Measurements from ENCODE around the gene CD300LB. TPM values are rescaled to one million over a fixed set of nuclear protein-coding genes. Genes with fewer than 3 reads are reported as not detected.

Gene CD300LB
- total RNA-seq, 1 donor from 2014 or later, result not detected

DNA sequence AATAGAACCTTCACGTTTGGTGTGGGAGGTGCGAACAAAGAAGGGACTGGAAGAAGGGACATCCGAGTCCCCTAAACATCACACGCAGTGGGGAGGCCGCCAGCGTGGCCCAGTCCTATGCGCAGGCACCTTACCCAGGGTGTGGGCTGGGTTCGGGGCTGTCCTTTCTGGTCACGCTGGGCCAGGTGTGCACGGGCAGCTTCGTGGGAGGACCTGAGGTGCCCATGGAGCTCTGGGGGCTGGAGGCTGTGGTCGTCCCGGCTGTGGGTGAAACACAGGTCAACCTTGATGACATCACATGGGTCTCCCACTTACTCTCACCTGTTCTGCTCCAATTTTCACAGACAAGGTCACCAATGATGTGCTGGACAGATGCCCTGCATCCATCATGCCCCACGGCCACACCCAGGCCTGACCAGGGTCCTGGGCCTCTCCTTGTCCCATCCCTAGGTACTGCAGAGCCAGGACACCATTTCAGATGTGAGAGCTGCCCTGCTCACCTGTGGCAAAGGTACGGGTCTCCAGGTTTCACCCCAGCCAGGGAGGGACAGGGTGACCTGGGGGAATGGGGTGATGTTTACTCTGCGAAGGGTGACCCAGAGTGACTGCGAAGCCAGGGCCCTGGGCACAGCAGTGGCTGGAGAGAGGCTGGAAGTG is 11.6 kb upstream of the CD300LB start:
- Mint-ChIP-seq H3K36me3 (no peaks in the 10 kb centered on the region), H3K4me3 (no peak overlapping the region), H3K27ac (no peak overlapping the region), H3K4me1 (no peaks in the 10 kb centered on the region), H3K9me3 (no peaks in the 10 kb centered on the region), H3K27me3 (ENCODE audit: low read depth) (peaks cover 29% of the 10 kb centered on the region)
- DNase-seq (ENCODE audit: low spot score in 2 of 2, unreplicated experiment in 2 of 2), result no peak
- TF ChIP-seq, protein P1, sequence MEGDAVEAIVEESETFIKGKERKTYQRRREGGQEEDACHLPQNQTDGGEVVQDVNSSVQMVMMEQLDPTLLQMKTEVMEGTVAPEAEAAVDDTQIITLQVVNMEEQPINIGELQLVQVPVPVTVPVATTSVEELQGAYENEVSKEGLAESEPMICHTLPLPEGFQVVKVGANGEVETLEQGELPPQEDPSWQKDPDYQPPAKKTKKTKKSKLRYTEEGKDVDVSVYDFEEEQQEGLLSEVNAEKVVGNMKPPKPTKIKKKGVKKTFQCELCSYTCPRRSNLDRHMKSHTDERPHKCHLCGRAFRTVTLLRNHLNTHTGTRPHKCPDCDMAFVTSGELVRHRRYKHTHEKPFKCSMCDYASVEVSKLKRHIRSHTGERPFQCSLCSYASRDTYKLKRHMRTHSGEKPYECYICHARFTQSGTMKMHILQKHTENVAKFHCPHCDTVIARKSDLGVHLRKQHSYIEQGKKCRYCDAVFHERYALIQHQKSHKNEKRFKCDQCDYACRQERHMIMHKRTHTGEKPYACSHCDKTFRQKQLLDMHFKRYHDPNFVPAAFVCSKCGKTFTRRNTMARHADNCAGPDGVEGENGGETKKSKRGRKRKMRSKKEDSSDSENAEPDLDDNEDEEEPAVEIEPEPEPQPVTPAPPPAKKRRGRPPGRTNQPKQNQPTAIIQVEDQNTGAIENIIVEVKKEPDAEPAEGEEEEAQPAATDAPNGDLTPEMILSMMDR (IDR thresholded peaks at IDR 0.05; ENCODE audit: unreplicated experiment), result no peak

DNA sequence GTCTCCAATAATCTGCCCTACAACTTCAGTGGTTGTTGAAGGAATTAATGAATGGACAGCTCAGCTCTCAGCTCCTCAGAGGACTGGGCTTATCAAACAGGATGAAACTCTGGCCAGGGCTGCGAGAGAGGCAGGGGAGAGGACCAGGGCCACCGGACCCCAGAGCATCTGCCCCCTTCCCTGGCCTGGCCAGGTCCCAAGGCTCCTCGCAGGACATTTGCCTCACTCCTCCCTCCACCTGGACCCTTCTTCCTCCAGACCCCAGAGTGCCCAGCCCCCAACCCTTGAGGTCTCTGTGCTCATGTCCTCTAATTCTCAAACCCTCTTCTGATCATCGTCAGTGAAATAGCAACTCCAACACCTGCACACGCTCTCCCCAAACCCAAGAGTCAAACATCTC is 10.9 kb upstream of the CD300LB start:
- Mint-ChIP-seq H3K4me1 (no peaks in the 10 kb centered on the region), H3K36me3 (no peaks in the 10 kb centered on the region), H3K4me3 (no peak overlapping the region), H3K27ac (no peak overlapping the region), H3K27me3 (ENCODE audit: low read depth) (peaks cover 36% of the 10 kb centered on the region), H3K9me3 (no peaks in the 10 kb centered on the region)
- TF ChIP-seq, protein P1 (IDR thresholded peaks at IDR 0.05; ENCODE audit: unreplicated experiment), result no peak
- no peak for DNase-seq (ENCODE audit: low spot score in 2 of 2, unreplicated experiment in 2 of 2)

DNA sequence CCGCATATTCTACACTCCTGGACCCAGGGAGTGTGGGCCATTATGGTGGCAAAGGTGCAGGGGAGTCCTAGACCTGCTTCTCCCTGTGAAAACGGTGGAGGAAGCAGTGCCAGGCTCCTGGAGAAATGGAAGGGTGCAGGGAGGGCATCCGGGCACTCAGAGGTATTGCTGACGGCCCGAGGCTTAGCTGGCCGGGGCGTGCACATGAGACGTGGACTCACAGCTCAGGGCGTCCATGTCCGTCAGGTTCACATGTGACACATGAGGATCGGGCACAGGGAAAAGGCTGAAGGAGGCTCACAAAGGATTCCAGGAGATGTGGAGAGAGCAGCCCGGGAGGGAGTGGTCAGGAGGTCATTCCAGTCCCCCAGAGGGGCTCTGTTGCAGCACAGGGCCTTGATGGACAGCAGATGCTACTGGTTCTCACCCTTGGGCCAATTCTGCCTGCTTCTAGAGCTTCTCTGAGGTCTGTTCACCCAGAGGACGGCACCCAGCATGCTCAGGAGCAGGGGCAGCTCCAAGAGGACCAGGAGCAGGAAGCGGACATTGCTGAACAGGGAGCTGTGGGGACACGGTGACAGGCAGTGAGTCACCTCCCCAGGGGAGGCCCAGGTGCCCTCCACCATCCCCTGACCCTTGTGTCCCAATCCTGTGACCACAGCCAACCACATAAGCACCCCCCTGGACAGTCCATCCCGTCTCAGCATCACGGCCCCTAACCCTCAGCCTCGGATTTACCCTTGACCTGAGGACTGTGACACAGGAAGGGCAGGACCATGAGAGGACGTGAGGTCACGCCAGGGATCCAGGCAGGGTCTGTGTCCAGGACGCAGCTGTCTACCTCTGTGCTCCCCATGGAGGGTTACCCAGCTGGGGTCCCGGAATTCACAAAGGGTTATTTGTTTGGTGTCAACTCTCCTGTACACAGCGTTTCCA is 10.2 kb upstream of the CD300LB start:
- Mint-ChIP-seq H3K27ac (no peak overlapping the region), H3K27me3 (ENCODE audit: low read depth) (peaks cover 44% of the 10 kb centered on the region)

DNA sequence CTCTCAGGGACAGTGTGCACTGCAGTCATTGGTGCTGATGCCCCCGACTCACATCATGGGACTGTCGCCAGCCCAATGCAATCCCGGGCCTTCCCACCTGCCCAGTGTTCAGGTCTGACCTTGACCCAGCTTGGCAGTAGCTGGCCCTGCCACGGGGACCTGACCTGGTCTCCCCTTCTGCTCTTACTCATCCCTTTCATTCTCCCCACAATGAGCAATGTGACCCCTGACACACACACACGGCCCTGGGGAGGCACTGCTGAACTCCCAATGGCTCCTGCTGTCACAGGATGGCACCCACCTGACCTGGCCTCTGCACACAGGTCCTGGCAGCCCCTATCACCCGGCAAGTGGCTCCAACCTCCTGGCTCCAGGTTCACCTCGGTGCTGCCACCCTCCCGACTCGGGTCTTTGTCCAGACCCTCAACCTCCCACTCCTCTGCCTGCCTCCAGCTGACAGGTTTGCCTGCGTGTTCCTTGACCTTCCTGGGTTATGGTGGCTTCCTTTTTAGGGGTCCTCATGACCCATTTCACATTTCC is 8.1 kb upstream of the CD300LB start:
- Mint-ChIP-seq H3K4me3 (no peak overlapping the region), H3K36me3 (no peaks in the 10 kb centered on the region), H3K9me3 (peaks cover 3% of the 10 kb centered on the region), H3K27ac (no peak overlapping the region), H3K27me3 (ENCODE audit: low read depth) (peaks cover 52% of the 10 kb centered on the region), H3K4me1 (no peaks in the 10 kb centered on the region)
- TF ChIP-seq, protein P1 (IDR thresholded peaks at IDR 0.05; ENCODE audit: unreplicated experiment), result no peak
- no peak for DNase-seq (ENCODE audit: low spot score in 2 of 2, unreplicated experiment in 2 of 2)

More for the DNA sequence above, 10.2 kb upstream of the CD300LB start:
- DNase-seq (ENCODE audit: low spot score in 2 of 2, unreplicated experiment in 2 of 2), result no peak
- H3K36me3 Mint-ChIP-seq, result no peaks in the 10 kb centered on the region
- H3K4me1 Mint-ChIP-seq, result no peaks in the 10 kb centered on the region
- no peak overlapping the region for H3K4me3 Mint-ChIP-seq
- TF ChIP-seq, protein P1 (IDR thresholded peaks at IDR 0.05; ENCODE audit: unreplicated experiment), result no peak
- no peaks in the 10 kb centered on the region for H3K9me3 Mint-ChIP-seq

DNA sequence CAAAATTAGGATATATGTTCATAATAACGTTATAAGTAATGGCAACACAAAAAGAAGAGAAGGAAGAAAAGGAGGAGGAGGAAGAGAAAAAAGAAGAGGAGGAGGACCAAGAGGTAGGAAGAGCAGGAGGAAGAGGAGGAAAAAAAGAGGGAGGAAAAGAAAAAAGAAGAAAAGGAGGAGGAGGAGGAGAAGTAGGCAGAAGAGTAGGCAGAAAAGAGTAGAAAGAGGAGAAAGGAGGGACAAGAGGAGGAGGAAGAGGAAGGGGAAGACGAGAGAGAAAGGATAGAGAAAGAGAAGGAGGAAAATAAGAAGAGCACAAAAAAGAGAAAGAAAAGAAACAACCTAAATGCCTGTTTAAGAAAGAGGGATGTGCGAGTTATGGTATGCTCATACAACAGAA is 5.6 kb upstream of the CD300LB start:
- no peak for DNase-seq (ENCODE audit: low spot score in 2 of 2, unreplicated experiment in 2 of 2)
- H3K4me1 Mint-ChIP-seq, result no peaks in the 10 kb centered on the region
- H3K36me3 Mint-ChIP-seq, result no peaks in the 10 kb centered on the region
- peaks cover 3% of the 10 kb centered on the region for H3K9me3 Mint-ChIP-seq
- H3K4me3 Mint-ChIP-seq, result no peak overlapping the region
- TF ChIP-seq, protein P1 (IDR thresholded peaks at IDR 0.05; ENCODE audit: unreplicated experiment), result no peak
- no peak overlapping the region for H3K27ac Mint-ChIP-seq
- peaks cover 55% of the 10 kb centered on the region for H3K27me3 Mint-ChIP-seq (ENCODE audit: low read depth)

Data from mesothelial cell of epicardium (in vitro differentiated cells).